ENCODE results near the gene SEMA7A. TPM values are rescaled to one million over a fixed set of nuclear protein-coding genes. Genes with fewer than 3 reads are reported as not detected.

Gene SEMA7A
- total RNA-seq, 2 donors from 2014 or later = 1.8 to 2.0 TPM

GRCh38 chr15:74432968-74433591, 678 bp downstream of the SEMA7A start:
- Histone ChIP-seq H3K9me3 (no peaks in the 10 kb centered on the region), H3K4me1 (peaks cover 3% of the 10 kb centered on the region), H3K36me3 (no peaks in the 10 kb centered on the region), H3K27me3 (peaks cover 27% of the 10 kb centered on the region), H3K4me3 (peak overlapping the region; percentile 84), H3K27ac (peak overlapping the region; percentile 15), H3K9ac (ENCODE audit: low read depth in 2 of 2, low read length in 2 of 2) (peak overlapping the region in 1 of 2 donors; percentile 73)
- intact Hi-C loops (cut with DNase I) = no loop called here
- TF ChIP-seq, protein P1, sequence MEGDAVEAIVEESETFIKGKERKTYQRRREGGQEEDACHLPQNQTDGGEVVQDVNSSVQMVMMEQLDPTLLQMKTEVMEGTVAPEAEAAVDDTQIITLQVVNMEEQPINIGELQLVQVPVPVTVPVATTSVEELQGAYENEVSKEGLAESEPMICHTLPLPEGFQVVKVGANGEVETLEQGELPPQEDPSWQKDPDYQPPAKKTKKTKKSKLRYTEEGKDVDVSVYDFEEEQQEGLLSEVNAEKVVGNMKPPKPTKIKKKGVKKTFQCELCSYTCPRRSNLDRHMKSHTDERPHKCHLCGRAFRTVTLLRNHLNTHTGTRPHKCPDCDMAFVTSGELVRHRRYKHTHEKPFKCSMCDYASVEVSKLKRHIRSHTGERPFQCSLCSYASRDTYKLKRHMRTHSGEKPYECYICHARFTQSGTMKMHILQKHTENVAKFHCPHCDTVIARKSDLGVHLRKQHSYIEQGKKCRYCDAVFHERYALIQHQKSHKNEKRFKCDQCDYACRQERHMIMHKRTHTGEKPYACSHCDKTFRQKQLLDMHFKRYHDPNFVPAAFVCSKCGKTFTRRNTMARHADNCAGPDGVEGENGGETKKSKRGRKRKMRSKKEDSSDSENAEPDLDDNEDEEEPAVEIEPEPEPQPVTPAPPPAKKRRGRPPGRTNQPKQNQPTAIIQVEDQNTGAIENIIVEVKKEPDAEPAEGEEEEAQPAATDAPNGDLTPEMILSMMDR (IDR thresholded peaks at IDR 0.05) = no peak
- DNase-seq = no peak

- intact Hi-C loops (cut with DNase I) = no loop called here
- peaks cover 27% of the 10 kb centered on the region for H3K27me3 ChIP-seq
- no peak overlapping the region for H3K27ac ChIP-seq
- H3K9ac ChIP-seq (ENCODE audit: low read depth in 2 of 2, low read length in 2 of 2) = no peak overlapping the region
- H3K4me1 ChIP-seq = peaks cover 3% of the 10 kb centered on the region
- peak overlapping the region; percentile 84 for H3K4me3 ChIP-seq
- no peaks in the 10 kb centered on the region for H3K36me3 ChIP-seq
- no peak for DNase-seq
- H3K9me3 ChIP-seq = no peaks in the 10 kb centered on the region
- TF ChIP-seq, protein P1 (IDR thresholded peaks at IDR 0.05) = no peak
Measured at GRCh38 chr15:74432271-74432967, 1.3 kb downstream of the SEMA7A start.

GRCh38 chr15:74431645-74432044, 2.1 kb downstream of the SEMA7A start:
- H3K27me3 ChIP-seq = peaks cover 27% of the 10 kb centered on the region
- H3K27ac ChIP-seq = no peak overlapping the region
- H3K9ac ChIP-seq (ENCODE audit: low read depth in 2 of 2, low read length in 2 of 2) = no peak overlapping the region
- H3K9me3 ChIP-seq = no peaks in the 10 kb centered on the region
- TF ChIP-seq, protein P1 (IDR thresholded peaks at IDR 0.05) = no peak
- intact Hi-C loops (cut with DNase I) = no loop called here
- H3K4me3 ChIP-seq = no peak overlapping the region
- H3K36me3 ChIP-seq = no peaks in the 10 kb centered on the region
- DNase-seq = no peak
- peaks cover 3% of the 10 kb centered on the region for H3K4me1 ChIP-seq

DNA sequence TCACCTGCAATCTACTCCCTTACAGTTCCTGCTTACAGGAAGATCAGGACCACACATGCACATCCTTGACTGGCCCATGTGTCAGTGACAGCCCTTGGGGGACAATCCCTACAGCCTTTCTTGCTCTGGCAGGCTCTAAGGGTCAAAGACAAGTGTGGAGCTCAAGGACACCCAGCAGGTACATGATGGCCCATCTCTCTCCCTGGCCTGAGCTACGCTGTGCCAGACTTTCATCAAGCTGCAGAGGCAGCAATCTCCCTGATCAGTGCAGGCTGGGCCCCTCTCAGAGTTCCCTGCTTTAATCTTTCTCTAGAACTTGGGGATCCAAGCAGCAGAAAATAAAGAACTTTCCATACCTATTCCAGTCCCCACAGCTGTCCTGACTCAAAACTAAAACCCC, 2.6 kb downstream of the SEMA7A start:
- Histone ChIP-seq H3K36me3 (no peaks in the 10 kb centered on the region), H3K4me1 (peaks cover 3% of the 10 kb centered on the region), H3K4me3 (no peak overlapping the region), H3K27me3 (peaks cover 27% of the 10 kb centered on the region), H3K27ac (no peak overlapping the region), H3K9ac (ENCODE audit: low read depth in 2 of 2, low read length in 2 of 2) (no peak overlapping the region), H3K9me3 (no peaks in the 10 kb centered on the region)
- intact Hi-C loops (cut with DNase I) = no loop called here
- TF ChIP-seq, protein P1 (IDR thresholded peaks at IDR 0.05) = no peak
- DNase-seq = no peak

DNA sequence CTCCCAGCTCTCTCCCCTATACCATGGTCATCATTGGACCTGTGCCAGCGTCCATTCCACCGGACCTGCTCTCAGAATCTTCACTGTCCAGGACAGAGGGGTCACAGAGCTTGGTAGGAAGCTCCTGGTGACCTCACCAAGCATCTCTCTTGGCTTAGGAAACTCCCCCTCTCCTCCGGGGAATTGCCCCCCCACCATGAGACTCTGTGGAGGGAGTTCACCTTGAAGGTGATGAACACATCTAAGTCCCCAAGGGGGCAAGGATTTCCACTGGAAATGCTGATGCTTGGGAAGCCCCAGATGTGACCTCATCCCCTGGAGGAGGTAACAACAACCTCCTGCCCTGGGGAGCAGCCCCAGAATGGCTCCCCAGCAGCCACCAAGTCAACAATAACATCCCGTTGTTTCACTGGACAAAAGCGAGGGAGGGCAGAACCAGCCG, 3.2 kb downstream of the SEMA7A start:
- Histone ChIP-seq H3K27me3 (peaks cover 27% of the 10 kb centered on the region), H3K36me3 (no peaks in the 10 kb centered on the region)

More for the DNA sequence above, 3.2 kb downstream of the SEMA7A start:
- Histone ChIP-seq H3K4me3 (no peak overlapping the region), H3K9me3 (no peaks in the 10 kb centered on the region), H3K27ac (no peak overlapping the region), H3K4me1 (peaks cover 3% of the 10 kb centered on the region), H3K9ac (ENCODE audit: low read depth in 2 of 2, low read length in 2 of 2) (no peak overlapping the region)
- no peak for DNase-seq
- intact Hi-C loops (cut with DNase I) = no loop called here
- TF ChIP-seq, protein P1 (IDR thresholded peaks at IDR 0.05) = no peak
